Measurements from ENCODE around the gene RANBP17. TPM values are rescaled to one million over a fixed set of nuclear protein-coding genes. Genes with fewer than 3 reads are reported as not detected.

The RANBP17 gene
- total RNA-seq, 1 experiment from 2014 or later: 14.5 TPM

DNA sequence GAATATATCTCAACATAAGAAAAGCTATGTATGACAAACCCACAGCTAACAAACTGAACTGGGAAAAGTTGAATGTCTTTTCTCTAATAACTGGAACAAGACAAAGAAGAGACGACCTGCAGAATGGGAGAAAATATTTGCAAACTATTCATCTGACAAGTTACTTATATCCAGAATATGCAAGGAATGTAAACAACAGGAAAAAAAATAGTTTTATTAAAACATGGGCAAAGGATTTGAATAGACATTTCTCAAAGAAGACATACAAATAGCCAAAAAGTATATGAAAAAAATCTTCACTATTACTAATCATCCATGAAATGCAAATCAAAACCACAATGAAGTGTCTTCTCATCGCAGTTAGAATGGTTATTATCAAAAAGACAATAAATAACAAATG is 265.5 kb downstream of the RANBP17 start:
- POLR2A ChIA-PET (ENCODE audit: unreplicated experiment): no interaction called here

DNA sequence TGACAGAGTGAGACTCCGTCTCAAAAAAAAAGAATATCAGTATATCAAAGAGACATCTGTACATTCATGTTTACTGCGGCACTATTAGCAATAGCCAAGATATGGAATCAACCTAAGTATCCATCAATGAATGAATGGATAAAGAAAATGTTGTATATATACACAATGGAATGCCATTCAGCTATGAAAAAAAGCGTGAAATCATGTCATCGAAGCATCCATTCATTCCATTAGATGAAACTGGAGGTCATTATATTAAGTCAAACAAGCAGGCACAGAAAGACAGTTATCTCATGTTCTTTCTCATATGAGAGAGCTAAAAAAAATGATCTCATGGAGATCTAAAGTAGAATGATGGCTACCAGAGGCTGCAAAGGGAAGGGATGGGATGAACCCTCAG is 266.3 kb downstream of the RANBP17 start:
- ChIA-PET POLR2A (ENCODE audit: unreplicated experiment) (no interaction called here), CTCF (no interaction called here)
- H3K27me3 ChIP-seq (ENCODE audit: insufficient read depth, low read depth): no peaks in the 10 kb centered on the region
- no peaks in the 10 kb centered on the region for H3F3A ChIP-seq (ENCODE audit: insufficient read depth, low read depth)
- no peaks in the 10 kb centered on the region for H3K9me2 ChIP-seq (ENCODE audit: insufficient read depth)
- H3K9me3 ChIP-seq (ENCODE audit: insufficient read depth, low read depth): no peaks in the 10 kb centered on the region
- no peak overlapping the region for H3K27ac ChIP-seq
- H3K4me2 ChIP-seq: no peak overlapping the region
- H3K4me1 ChIP-seq (replicated peaks; ENCODE audit: insufficient read depth): no peaks in the 10 kb centered on the region
- no peak for DNase-seq
- H3K4me3 ChIP-seq: no peak overlapping the region
- no TSS peak for BruUV-seq (replicated peaks)
- H4K20me1 ChIP-seq (ENCODE audit: insufficient read depth): no peaks in the 10 kb centered on the region
- intact Hi-C loops (cut with micrococcal nuclease; ENCODE audit: unreplicated experiment): no loop called here
- no peak overlapping the region for H2AFZ ChIP-seq
- TF ChIP-seq, protein P1, sequence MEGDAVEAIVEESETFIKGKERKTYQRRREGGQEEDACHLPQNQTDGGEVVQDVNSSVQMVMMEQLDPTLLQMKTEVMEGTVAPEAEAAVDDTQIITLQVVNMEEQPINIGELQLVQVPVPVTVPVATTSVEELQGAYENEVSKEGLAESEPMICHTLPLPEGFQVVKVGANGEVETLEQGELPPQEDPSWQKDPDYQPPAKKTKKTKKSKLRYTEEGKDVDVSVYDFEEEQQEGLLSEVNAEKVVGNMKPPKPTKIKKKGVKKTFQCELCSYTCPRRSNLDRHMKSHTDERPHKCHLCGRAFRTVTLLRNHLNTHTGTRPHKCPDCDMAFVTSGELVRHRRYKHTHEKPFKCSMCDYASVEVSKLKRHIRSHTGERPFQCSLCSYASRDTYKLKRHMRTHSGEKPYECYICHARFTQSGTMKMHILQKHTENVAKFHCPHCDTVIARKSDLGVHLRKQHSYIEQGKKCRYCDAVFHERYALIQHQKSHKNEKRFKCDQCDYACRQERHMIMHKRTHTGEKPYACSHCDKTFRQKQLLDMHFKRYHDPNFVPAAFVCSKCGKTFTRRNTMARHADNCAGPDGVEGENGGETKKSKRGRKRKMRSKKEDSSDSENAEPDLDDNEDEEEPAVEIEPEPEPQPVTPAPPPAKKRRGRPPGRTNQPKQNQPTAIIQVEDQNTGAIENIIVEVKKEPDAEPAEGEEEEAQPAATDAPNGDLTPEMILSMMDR (conservative IDR thresholded peaks at IDR 0.05): no peak
- TF ChIP-seq EZH2 (IDR thresholded peaks at IDR 0.05; ENCODE audit: low read depth): no peak
- H3K36me3 ChIP-seq (ENCODE audit: low read depth): no peaks in the 10 kb centered on the region
- H3K79me2 ChIP-seq (ENCODE audit: low read depth): no peaks in the 10 kb centered on the region

More for the DNA sequence above, 265.5 kb downstream of the RANBP17 start:
- CTCF ChIA-PET: no interaction called here
- Histone ChIP-seq H3F3A (ENCODE audit: insufficient read depth, low read depth) (no peaks in the 10 kb centered on the region), H3K4me2 (no peak overlapping the region), H3K9me3 (ENCODE audit: insufficient read depth, low read depth) (no peaks in the 10 kb centered on the region), H3K27me3 (ENCODE audit: insufficient read depth, low read depth) (no peaks in the 10 kb centered on the region), H3K36me3 (ENCODE audit: low read depth) (no peaks in the 10 kb centered on the region), H4K20me1 (ENCODE audit: insufficient read depth) (no peaks in the 10 kb centered on the region), H3K9me2 (ENCODE audit: insufficient read depth) (no peaks in the 10 kb centered on the region), H3K79me2 (ENCODE audit: low read depth) (no peaks in the 10 kb centered on the region), H2AFZ (no peak overlapping the region), H3K27ac (no peak overlapping the region), H3K4me3 (no peak overlapping the region), H3K4me1 (replicated peaks; ENCODE audit: insufficient read depth) (no peaks in the 10 kb centered on the region)
- TF ChIP-seq, protein P1 (conservative IDR thresholded peaks at IDR 0.05): no peak
- TF ChIP-seq EZH2 (IDR thresholded peaks at IDR 0.05; ENCODE audit: low read depth): no peak
- DNase-seq: no peak
- intact Hi-C loops (cut with micrococcal nuclease; ENCODE audit: unreplicated experiment): no loop called here
- BruUV-seq (replicated peaks): no TSS peak

DNA sequence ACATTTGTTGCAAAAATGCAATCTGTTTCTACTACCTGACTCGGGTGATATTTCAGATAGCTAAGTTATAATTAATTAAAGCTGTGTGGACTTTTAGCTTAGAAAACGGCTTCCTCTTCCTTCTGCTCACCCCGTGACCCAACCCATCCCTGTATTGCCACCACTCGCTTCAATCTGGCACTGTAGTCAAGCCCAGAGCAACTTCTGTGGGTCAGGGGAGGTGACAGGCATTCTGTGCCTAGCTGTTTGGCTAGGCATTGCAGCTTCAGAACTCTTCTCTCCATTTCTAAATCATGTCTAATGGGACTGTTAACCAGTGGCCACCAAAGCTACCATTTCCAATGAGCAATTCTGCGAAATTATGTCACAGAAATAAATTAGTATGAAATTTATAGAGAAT is 267.5 kb downstream of the RANBP17 start:
- no peak for DNase-seq
- intact Hi-C loops (cut with micrococcal nuclease; ENCODE audit: unreplicated experiment): no loop called here
- no peaks in the 10 kb centered on the region for H4K20me1 ChIP-seq (ENCODE audit: insufficient read depth)
- no peak overlapping the region for H3K4me2 ChIP-seq
- no peaks in the 10 kb centered on the region for H3K9me2 ChIP-seq (ENCODE audit: insufficient read depth)
- ChIA-PET CTCF (no interaction called here), POLR2A (ENCODE audit: unreplicated experiment) (no interaction called here)
- no peaks in the 10 kb centered on the region for H3F3A ChIP-seq (ENCODE audit: insufficient read depth, low read depth)
- no peak overlapping the region for H3K27ac ChIP-seq
- no peaks in the 10 kb centered on the region for H3K36me3 ChIP-seq (ENCODE audit: low read depth)
- no peaks in the 10 kb centered on the region for H3K4me1 ChIP-seq (replicated peaks; ENCODE audit: insufficient read depth)
- TF ChIP-seq EZH2 (IDR thresholded peaks at IDR 0.05; ENCODE audit: low read depth): no peak
- TF ChIP-seq, protein P1 (conservative IDR thresholded peaks at IDR 0.05): no peak
- no peaks in the 10 kb centered on the region for H3K9me3 ChIP-seq (ENCODE audit: insufficient read depth, low read depth)
- H3K4me3 ChIP-seq: no peak overlapping the region
- H3K27me3 ChIP-seq (ENCODE audit: insufficient read depth, low read depth): no peaks in the 10 kb centered on the region
- no peaks in the 10 kb centered on the region for H3K79me2 ChIP-seq (ENCODE audit: low read depth)
- no TSS peak for BruUV-seq (replicated peaks)
- H2AFZ ChIP-seq: no peak overlapping the region

Data from PC-9 (cell line).